ENCODE data around the gene ZFP91. TPM values are rescaled to one million over a fixed set of nuclear protein-coding genes. Genes with fewer than 3 reads are reported as not detected.
A peak's percentile ranks its signal among the peaks of the same experiment; 100 is the strongest.

The ZFP91 gene
- total and polyA plus RNA-seq, 2 of the 13 experiments (the other 11 are each of a cell fraction or from before 2014, with no cell fraction given) = 13.5 to 38.6 TPM

- TF ChIP-seq CTCF (CRISPR knock-in tag; IDR thresholded peaks at IDR 0.05) (no peak; the same call in 1 of the 2 replicates), ZNF646 (CRISPR knock-in tag; IDR thresholded peaks at IDR 0.05) (no peak), ZBTB34 (CRISPR knock-in tag; IDR thresholded peaks at IDR 0.05) (no peak), ZNF577 (CRISPR knock-in tag; IDR thresholded peaks at IDR 0.05; ENCODE audit: borderline replicate concordance, low read depth) (no peak), ZBTB44 (CRISPR knock-in tag; IDR thresholded peaks at IDR 0.05) (no peak), ZC3H13 (CRISPR knock-in tag; IDR thresholded peaks at IDR 0.05) (0 out of 2 replicates have a peak, but pooled peaks have one; percentile 36), POGZ (CRISPR knock-in tag; IDR thresholded peaks at IDR 0.05) (peak; percentile 39; the same call in 1 of the 2 replicates), ZNF740 (CRISPR knock-in tag; IDR thresholded peaks at IDR 0.05) (no peak), CHD2 (IDR thresholded peaks at IDR 0.05; ENCODE audit: low read depth, low read length) (peak; percentile 99), ZBTB42 (CRISPR knock-in tag; IDR thresholded peaks at IDR 0.05) (0 out of 2 replicates have a peak, but pooled peaks have one; percentile 51), ATF4 (CRISPR knock-in tag; IDR thresholded peaks at IDR 0.05) (0 out of 4 replicates have a peak, but pooled peaks of 1 of the 2 experiments have one; percentile 11), FOXA3 (CRISPR knock-in tag; IDR thresholded peaks at IDR 0.05) (no peak), SOX6 (IDR thresholded peaks at IDR 0.05) (no peak), SOX6 (CRISPR knock-in tag; IDR thresholded peaks at IDR 0.05) (no peak), SP1 (IDR thresholded peaks at IDR 0.05) (peak; percentile 91), SP1 (CRISPR knock-in tag; IDR thresholded peaks at IDR 0.05) (no peak), SALL1 (CRISPR knock-in tag; IDR thresholded peaks at IDR 0.05) (peak; percentile 47; the same call in 1 of the 2 replicates)
Measured at GRCh38 chr11:58578635-58579191, at the start of gene ZFP91 (continued).
